Mucosa of descending colon (tissue), 3 donors: ENCODE results near the gene FOXL2NB. TPM values are rescaled to one million over a fixed set of nuclear protein-coding genes. Genes with fewer than 3 reads are reported as not detected.

Experiments used
- ATAC-seq: fragments of 200-7000 bp; cut with Tn5 transposase; one replicate; pipeline ENCODE4 v1.9.1; 2020; ENCODE audit warnings: mild to moderate bottlenecking, moderate library complexity
- DNase-seq, 3 donors: peaks; one replicate each; pipeline ENCODE4 v3.0.0-alpha.2; 2020
- H3K36me3 ChIP-seq: fragments of 200-600 bp; one replicate; pipeline ENCODE4 v1.8.0; 2021; ENCODE audit warnings: low read depth, mild to moderate bottlenecking
- H3K4me1 ChIP-seq: fragments of 200-600 bp; one replicate; pipeline ENCODE4 v1.8.0; 2021; ENCODE audit warnings: low read depth, mild to moderate bottlenecking
- H3K4me3 ChIP-seq: fragments of 200-600 bp; one replicate; pipeline ENCODE4 v1.8.0; 2021; ENCODE audit warnings: mild to moderate bottlenecking
- H3K9me3 ChIP-seq: fragments of 200-600 bp; one replicate; pipeline ENCODE4 v1.8.0; 2021; ENCODE audit warnings: mild to moderate bottlenecking
- intact Hi-C, 2 donors: fragments of 100-400 bp; cut with DNase I in 1 of 2; cut with micrococcal nuclease in 1 of 2; formaldehyde crosslinking; loops; one replicate each; pipeline versions ENCODE4 v1.11.0 to v1.11.1; 2022; cut with DNase I, micrococcal nuclease
- total RNA-seq, 3 donors: library from RNA; stranded (reverse); fragmentation: NEBNext Ultra II Directional in 2 of 3; extraction: Animal tissue kit (Norgen Biotek cat#: 25700) in 2 of 3; gene quantifications; one replicate each; pipeline versions ENCODE4 v1.2.1 to v1.2.4, GENCODE V29; 2021 to 2023
- TF ChIP-seq, protein P1 (sequence below): fragments of 200-600 bp; IDR thresholded peaks from one replicate; pipeline ENCODE4 v1.8.0; 2022; ENCODE audit warnings: antibody characterized with exemption, mild to moderate bottlenecking
- donor health status: DM: no; HTN: no; CAD: no; lungs with moderate emphysema.
- donor health status: DM: no; HTN: no; CAD: no.
- donor health status: DM: no; HTN: yes; CAD: no.

Gene FOXL2NB
- total RNA-seq, 3 donors from 2014 or later, result 0.17 TPM; not detected in 2

- intact Hi-C loops, result loop anchor here in 1 of 2 donors (10.0 kb wide), 1 partner anchor 79 kb away; the partner anchor contains the start of gene PIK3CB
- H3K9me3 ChIP-seq, result no peaks in the 10 kb centered on the region
- peaks cover 8% of the 10 kb centered on the region for H3K4me1 ChIP-seq
- DNase-seq, result no peak
- ATAC-seq, result no peak
- no peak overlapping the region for H3K4me3 ChIP-seq
- no peaks in the 10 kb centered on the region for H3K36me3 ChIP-seq
- TF ChIP-seq, protein P1, sequence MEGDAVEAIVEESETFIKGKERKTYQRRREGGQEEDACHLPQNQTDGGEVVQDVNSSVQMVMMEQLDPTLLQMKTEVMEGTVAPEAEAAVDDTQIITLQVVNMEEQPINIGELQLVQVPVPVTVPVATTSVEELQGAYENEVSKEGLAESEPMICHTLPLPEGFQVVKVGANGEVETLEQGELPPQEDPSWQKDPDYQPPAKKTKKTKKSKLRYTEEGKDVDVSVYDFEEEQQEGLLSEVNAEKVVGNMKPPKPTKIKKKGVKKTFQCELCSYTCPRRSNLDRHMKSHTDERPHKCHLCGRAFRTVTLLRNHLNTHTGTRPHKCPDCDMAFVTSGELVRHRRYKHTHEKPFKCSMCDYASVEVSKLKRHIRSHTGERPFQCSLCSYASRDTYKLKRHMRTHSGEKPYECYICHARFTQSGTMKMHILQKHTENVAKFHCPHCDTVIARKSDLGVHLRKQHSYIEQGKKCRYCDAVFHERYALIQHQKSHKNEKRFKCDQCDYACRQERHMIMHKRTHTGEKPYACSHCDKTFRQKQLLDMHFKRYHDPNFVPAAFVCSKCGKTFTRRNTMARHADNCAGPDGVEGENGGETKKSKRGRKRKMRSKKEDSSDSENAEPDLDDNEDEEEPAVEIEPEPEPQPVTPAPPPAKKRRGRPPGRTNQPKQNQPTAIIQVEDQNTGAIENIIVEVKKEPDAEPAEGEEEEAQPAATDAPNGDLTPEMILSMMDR, result no peak
Observed at GRCh38 chr3:138913766-138914165, 33.3 kb upstream of the FOXL2NB start.

GRCh38 chr3:138914870-138915502 is 32.0 kb upstream of the FOXL2NB start:
- intact Hi-C loops, result loop anchor here in 1 of 2 donors (10.0 kb wide), 1 partner anchor 80 kb away; the partner anchor contains the start of gene PIK3CB
- Histone ChIP-seq H3K4me1 (peaks cover 8% of the 10 kb centered on the region), H3K9me3 (no peaks in the 10 kb centered on the region), H3K4me3 (peak overlapping the region; percentile 6), H3K36me3 (no peaks in the 10 kb centered on the region)
- DNase-seq (no peak), ATAC-seq (peak; percentile 79)
- TF ChIP-seq, protein P1, result no peak

DNA sequence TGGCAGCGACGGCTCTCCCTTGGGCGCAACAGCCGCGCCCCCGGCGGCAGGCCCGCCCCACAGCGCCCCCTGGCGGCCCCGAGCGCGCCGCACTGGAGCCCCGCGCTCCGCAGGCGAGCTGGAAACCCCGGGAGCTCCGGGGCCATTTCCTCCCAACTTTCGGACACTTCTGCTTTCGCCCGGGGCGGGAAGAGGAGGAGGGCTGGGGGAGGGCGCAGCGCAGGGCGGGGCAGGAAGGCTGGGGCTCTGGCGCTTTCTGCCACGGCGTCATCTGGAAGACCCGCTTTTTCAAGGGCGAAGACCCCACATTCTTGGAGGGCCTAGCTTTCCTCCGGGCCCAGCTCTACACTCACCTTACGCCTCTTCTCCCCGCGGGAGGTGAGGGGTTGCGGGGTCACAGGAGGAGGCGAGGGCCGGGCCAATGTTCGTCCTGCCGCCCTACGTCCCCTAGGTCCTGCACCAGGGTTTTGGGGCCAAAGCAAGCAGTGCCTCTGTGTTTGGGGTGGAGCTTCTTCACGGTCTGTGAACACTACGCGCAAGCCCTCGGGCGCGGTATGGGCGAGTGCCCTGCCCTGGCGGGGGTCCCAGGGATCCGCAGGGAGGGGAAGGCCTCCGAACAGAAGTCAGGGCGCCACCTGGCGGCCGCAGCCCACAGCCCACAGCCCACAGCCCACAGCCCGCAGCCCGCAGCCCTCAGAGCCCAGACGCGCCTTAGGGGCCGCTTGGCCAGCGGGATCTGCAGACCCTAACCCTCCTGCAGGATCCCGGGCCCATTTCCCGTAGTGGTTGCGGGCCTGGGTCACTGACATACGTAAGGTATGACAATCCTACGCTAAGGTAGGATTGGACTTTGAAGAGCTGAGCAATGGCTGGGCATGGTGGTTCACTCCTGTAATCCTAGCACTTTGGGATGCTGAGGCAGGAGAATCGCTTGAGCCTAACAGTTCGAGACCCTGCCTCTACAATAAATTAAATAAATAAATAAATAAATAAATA is 31.2 kb upstream of the FOXL2NB start:
- intact Hi-C loops, result loop anchor here in 1 of 2 donors (10.0 kb wide), 1 partner anchor 81 kb away; the partner anchor contains the start of gene PIK3CB
- TF ChIP-seq, protein P1, result peak; percentile 95
- peak; percentile 94 to 97 (median 95) for DNase-seq
- peaks cover 8% of the 10 kb centered on the region for H3K4me1 ChIP-seq
- H3K9me3 ChIP-seq, result no peaks in the 10 kb centered on the region
- peak; percentile 93 for ATAC-seq
- no peaks in the 10 kb centered on the region for H3K36me3 ChIP-seq
- H3K4me3 ChIP-seq, result peak overlapping the region; percentile 44

DNA sequence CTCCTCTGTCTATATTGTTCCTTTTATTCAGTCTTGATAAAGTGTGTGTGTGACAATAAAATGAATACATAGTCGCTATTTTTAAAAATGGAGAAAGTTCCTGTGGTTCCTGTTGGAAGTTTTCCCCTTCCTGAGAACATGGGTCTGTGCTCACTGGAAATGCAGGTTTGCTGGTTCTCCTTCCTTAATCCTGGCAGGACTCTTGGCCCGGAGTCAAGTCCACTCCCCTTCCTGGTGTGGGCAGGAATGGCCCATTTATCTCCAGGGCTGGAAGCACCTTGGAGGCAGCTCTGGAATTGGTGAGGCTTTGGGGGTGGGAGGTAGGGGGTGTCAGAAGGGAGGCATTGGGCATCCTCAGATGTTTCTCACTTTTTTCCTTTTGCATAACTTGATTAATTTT is 30.2 kb upstream of the FOXL2NB start:
- Histone ChIP-seq H3K9me3 (no peaks in the 10 kb centered on the region), H3K4me1 (peaks cover 8% of the 10 kb centered on the region), H3K4me3 (no peak overlapping the region), H3K36me3 (no peaks in the 10 kb centered on the region)
- TF ChIP-seq, protein P1, result no peak
- intact Hi-C loops, result loop anchor here in 1 of 2 donors (10.0 kb wide), 1 partner anchor 82 kb away; the partner anchor contains the start of gene PIK3CB
- peak; percentile 79 to 92 (median 80) for DNase-seq
- peak; percentile 17 for ATAC-seq

- intact Hi-C loops, result loop anchor here in 1 of 2 donors (10.0 kb wide), 1 partner anchor 85 kb away; the partner anchor contains the start of gene PIK3CB
- DNase-seq (no peak), ATAC-seq (no peak)
- H3K36me3 ChIP-seq, result no peaks in the 10 kb centered on the region
- TF ChIP-seq, protein P1, result no peak
- no peak overlapping the region for H3K4me3 ChIP-seq
- peaks cover 8% of the 10 kb centered on the region for H3K4me1 ChIP-seq
- no peaks in the 10 kb centered on the region for H3K9me3 ChIP-seq
Observed at GRCh38 chr3:138919325-138919724, 27.7 kb upstream of the FOXL2NB start.
